ENCODE measurements around the gene MTSS2. TPM values are rescaled to one million over a fixed set of nuclear protein-coding genes. Genes with fewer than 3 reads are reported as not detected.

Gene MTSS2
- total and polyA plus RNA-seq, 8 donors, result 5.8 to 50.7 (median 21.2) TPM

- Histone ChIP-seq H3K27ac (peak overlapping the region in 4 of 5 donors; percentile 73 to 95 (median 82)), H3K4me1 (peaks cover 13 to 94% (median 69%) of the 10 kb centered on the region in 4 donors)
- intact Hi-C loops (cut with DNase I; ENCODE audit: low total_unique reads), result no loop called here
Observed at GRCh38 chr16:70705056-70705455, 19.2 kb upstream of the MTSS2 start.

GRCh38 chr16:70704586-70704985 lies 18.7 kb upstream of the MTSS2 start:
- Histone ChIP-seq H3K36me3 (peaks cover 0 to 12% (median 5%) of the 10 kb centered on the region in 4 donors), H3K27ac (peak overlapping the region in 4 of 5 donors; percentile 73 to 95 (median 82)), H3K4me3 (no peak overlapping the region), H3K4me1 (peaks cover 8 to 92% (median 69%) of the 10 kb centered on the region in 4 donors), H3K27me3 (no peaks in the 10 kb centered on the region), H3K9me3 (no peaks in the 10 kb centered on the region)
- 75 to 82% (median 81%) methylated on average over 3 to 11 of the region's 11 CpGs for WGBS, 5 donors
- intact Hi-C loops (cut with DNase I; ENCODE audit: low total_unique reads), result no loop called here
- peak in 1 of 2 donors; percentile 17 for DNase-seq
- TF ChIP-seq EP300 (IDR thresholded peaks at IDR 0.05), result no peak

More at GRCh38 chr16:70705056-70705455, 19.2 kb upstream of the MTSS2 start:
- no peaks in the 10 kb centered on the region for H3K9me3 ChIP-seq
- no peak for TF ChIP-seq CTCF (IDR thresholded peaks at IDR 0.05)
- TF ChIP-seq POLR2A (IDR thresholded peaks at IDR 0.05), result no peak
- TF ChIP-seq POLR2AphosphoS5 (IDR thresholded peaks at IDR 0.05), result no peak
- TF ChIP-seq EP300 (IDR thresholded peaks at IDR 0.05), result no peak
- peak in 1 of 2 donors; percentile 11 for DNase-seq
- 89 to 97% (median 93%) methylated on average over 6 to 8 of the region's 8 CpGs for WGBS, 5 donors
- no peak overlapping the region for H3K4me3 ChIP-seq
- H3K27me3 ChIP-seq, result no peaks in the 10 kb centered on the region
- peaks cover 0 to 8% (median 3%) of the 10 kb centered on the region in 4 donors for H3K36me3 ChIP-seq

GRCh38 chr16:70703835-70704381 lies 18.1 kb upstream of the MTSS2 start:
- Histone ChIP-seq H3K27ac (peak overlapping the region; percentile 14 to 95 (median 79)), H3K36me3 (peaks cover 0 to 17% (median 9%) of the 10 kb centered on the region in 4 donors), H3K4me3 (no peak overlapping the region), H3K4me1 (peaks cover 6 to 88% (median 66%) of the 10 kb centered on the region in 4 donors), H3K9me3 (no peaks in the 10 kb centered on the region), H3K27me3 (no peaks in the 10 kb centered on the region)
- TF ChIP-seq POLR2A (IDR thresholded peaks at IDR 0.05), result no peak
- TF ChIP-seq POLR2AphosphoS5 (IDR thresholded peaks at IDR 0.05), result no peak
- TF ChIP-seq CTCF (IDR thresholded peaks at IDR 0.05), result no peak
- TF ChIP-seq EP300 (IDR thresholded peaks at IDR 0.05), result no peak
- intact Hi-C loops (cut with DNase I; ENCODE audit: low total_unique reads), result no loop called here
- no peak for DNase-seq
- 56 to 91% (median 82%) methylated on average over 3 to 6 of the region's 6 CpGs for WGBS, 5 donors

- H3K4me1 ChIP-seq, result peaks cover 9 to 88% (median 67%) of the 10 kb centered on the region in 4 donors
- TF ChIP-seq CTCF (IDR thresholded peaks at IDR 0.05) (peak in 3 of 7 experiments; percentile 12 to 18 (median 13)), POLR2A (IDR thresholded peaks at IDR 0.05) (no peak), POLR2AphosphoS5 (IDR thresholded peaks at IDR 0.05) (peak; percentile 4 to 86 (median 67)), EP300 (IDR thresholded peaks at IDR 0.05) (no peak)
- peak overlapping the region; percentile 31 to 95 (median 79) for H3K27ac ChIP-seq
- intact Hi-C loops (cut with DNase I; ENCODE audit: low total_unique reads), result no loop called here
- H3K4me3 ChIP-seq, result no peak overlapping the region
- peak in 1 of 2 donors; percentile 84 for DNase-seq
- H3K9me3 ChIP-seq, result no peaks in the 10 kb centered on the region
- H3K36me3 ChIP-seq, result peaks cover 0 to 17% (median 12%) of the 10 kb centered on the region in 4 donors
- 45 to 70% (median 67%) methylated on average over 11 to 16 of the region's 16 CpGs for WGBS, 5 donors
- no peaks in the 10 kb centered on the region for H3K27me3 ChIP-seq
Observed at GRCh38 chr16:70703041-70703834, 17.4 kb upstream of the MTSS2 start.

All from stomach (tissue), 9 donors.